Thoracic aorta (tissue), 2 donors: ENCODE data around the gene LMLN. TPM values are rescaled to one million over a fixed set of nuclear protein-coding genes. Genes with fewer than 3 reads are reported as not detected.

ENCODE experiments used
- ATAC-seq: fragments of 150-250 bp; one replicate; pipeline ENCODE4 v1.8.0; 2017; ENCODE audit warnings: low read depth; ENCODE audit not compliant: insufficient number of reproducible peaks, low FRiP score
- DNase-seq: peaks from one replicate; pipeline ENCODE4 v3.0.0-alpha.2; 2020; ENCODE audit warnings: low spot score
- H3K27ac ChIP-seq, 2 donors: fragments of 200-600 bp; sonication (generic); 1 replicate in 1 of 2; 2 replicates in 1 of 2; pipeline ENCODE4 v1.5.1; 2016; ENCODE audit warnings: mild to moderate bottlenecking in 2 of 2, moderate library complexity in 2 of 2
- H3K27me3 ChIP-seq: fragments of 200-600 bp; sonication (generic); replicated peaks from 2 replicates; pipeline ENCODE4 v1.6.0; 2016; ENCODE audit warnings: mild to moderate bottlenecking; ENCODE audit not compliant: insufficient read depth
- H3K36me3 ChIP-seq: fragments of 200-600 bp; sonication (generic); one replicate; pipeline ENCODE4 v1.5.1; 2016
- H3K4me1 ChIP-seq, 2 donors: fragments of 200-600 bp; sonication (generic); 1 replicate in 1 of 2; 2 replicates in 1 of 2; pipeline versions ENCODE4 v1.5.1 to v1.6.0; 2016; ENCODE audit warnings: low read depth in 2 of 2, mild to moderate bottlenecking in 1 of 2; ENCODE audit not compliant: control insufficient read depth in 1 of 2
- H3K4me3 ChIP-seq: fragments of 200-600 bp; sonication (generic); 2 replicates; pipeline ENCODE4 v1.5.1; 2016; ENCODE audit warnings: mild to moderate bottlenecking
- H3K9me3 ChIP-seq: fragments of 200-600 bp; sonication (generic); 2 replicates; pipeline ENCODE4 v1.5.1; 2016
- total RNA-seq, 2 donors: library from RNA; depleted of rRNA; stranded (reverse); fragments of >200 nt; gene quantifications; one replicate each; pipeline versions ENCODE4 v1.1.0 to v1.2.3, GENCODE V29; 2016
- TF ChIP-seq, protein P1 (sequence below): fragments of 200-600 bp; sonication (generic); IDR thresholded peaks from one replicate; pipeline ENCODE4 v1.5.1; 2019; ENCODE audit warnings: antibody characterized with exemption

The LMLN gene
- total RNA-seq, 2 donors from 2014 or later, result 1.2 to 4.1 TPM

DNA sequence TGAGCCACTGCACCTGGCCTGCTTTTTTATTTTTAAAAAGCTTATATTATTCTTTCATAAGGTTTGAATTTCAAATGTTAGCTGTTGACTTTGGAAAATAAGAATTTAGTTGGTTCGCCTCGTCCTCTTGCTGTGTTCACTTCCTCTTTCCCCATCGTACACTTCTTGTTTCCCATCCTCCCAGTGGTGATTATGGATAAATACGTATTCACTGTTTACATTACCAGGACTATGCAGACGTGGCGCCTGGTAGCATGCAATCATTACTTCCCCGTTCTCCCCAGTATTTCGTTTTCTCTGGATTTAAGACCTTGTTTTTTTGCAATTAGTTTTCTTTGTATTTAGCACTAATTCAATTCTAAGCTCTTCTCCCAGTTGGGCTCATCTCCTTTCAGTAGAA, 70.1 kb downstream of the LMLN start:
- DNase-seq (no peak), ATAC-seq (no peak)
- Histone ChIP-seq H3K4me1 (no peaks in the 10 kb centered on the region), H3K4me3 (no peak overlapping the region), H3K9me3 (no peaks in the 10 kb centered on the region), H3K27me3 (no peaks in the 10 kb centered on the region), H3K27ac (no peak overlapping the region), H3K36me3 (no peaks in the 10 kb centered on the region)
- TF ChIP-seq, protein P1, sequence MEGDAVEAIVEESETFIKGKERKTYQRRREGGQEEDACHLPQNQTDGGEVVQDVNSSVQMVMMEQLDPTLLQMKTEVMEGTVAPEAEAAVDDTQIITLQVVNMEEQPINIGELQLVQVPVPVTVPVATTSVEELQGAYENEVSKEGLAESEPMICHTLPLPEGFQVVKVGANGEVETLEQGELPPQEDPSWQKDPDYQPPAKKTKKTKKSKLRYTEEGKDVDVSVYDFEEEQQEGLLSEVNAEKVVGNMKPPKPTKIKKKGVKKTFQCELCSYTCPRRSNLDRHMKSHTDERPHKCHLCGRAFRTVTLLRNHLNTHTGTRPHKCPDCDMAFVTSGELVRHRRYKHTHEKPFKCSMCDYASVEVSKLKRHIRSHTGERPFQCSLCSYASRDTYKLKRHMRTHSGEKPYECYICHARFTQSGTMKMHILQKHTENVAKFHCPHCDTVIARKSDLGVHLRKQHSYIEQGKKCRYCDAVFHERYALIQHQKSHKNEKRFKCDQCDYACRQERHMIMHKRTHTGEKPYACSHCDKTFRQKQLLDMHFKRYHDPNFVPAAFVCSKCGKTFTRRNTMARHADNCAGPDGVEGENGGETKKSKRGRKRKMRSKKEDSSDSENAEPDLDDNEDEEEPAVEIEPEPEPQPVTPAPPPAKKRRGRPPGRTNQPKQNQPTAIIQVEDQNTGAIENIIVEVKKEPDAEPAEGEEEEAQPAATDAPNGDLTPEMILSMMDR, result no peak

DNA sequence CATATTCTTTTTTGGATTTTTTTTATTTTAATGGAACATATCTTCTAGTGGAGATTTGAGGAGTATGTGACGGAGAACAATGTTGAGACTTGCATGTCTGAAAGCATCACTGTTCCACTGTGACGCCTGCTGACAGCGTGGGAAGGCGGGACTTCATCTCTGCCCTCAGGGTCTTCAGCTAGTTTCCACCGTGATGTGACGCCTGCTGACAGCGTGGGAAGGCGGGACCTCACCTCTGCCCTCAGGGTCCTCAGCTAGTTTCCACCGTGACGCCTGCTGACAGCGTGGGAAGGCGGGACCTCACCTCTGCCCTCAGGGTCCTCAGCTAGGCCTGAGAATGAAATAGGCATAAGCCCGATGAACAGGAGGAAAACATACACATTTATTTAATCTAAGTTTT, 70.7 kb downstream of the LMLN start:
- no peak overlapping the region for H3K4me3 ChIP-seq
- no peak for DNase-seq
- no peaks in the 10 kb centered on the region for H3K36me3 ChIP-seq
- H3K9me3 ChIP-seq, result no peaks in the 10 kb centered on the region
- no peaks in the 10 kb centered on the region for H3K27me3 ChIP-seq
- no peaks in the 10 kb centered on the region for H3K4me1 ChIP-seq
- no peak overlapping the region for H3K27ac ChIP-seq
- no peak for ATAC-seq
- TF ChIP-seq, protein P1, result no peak

DNA sequence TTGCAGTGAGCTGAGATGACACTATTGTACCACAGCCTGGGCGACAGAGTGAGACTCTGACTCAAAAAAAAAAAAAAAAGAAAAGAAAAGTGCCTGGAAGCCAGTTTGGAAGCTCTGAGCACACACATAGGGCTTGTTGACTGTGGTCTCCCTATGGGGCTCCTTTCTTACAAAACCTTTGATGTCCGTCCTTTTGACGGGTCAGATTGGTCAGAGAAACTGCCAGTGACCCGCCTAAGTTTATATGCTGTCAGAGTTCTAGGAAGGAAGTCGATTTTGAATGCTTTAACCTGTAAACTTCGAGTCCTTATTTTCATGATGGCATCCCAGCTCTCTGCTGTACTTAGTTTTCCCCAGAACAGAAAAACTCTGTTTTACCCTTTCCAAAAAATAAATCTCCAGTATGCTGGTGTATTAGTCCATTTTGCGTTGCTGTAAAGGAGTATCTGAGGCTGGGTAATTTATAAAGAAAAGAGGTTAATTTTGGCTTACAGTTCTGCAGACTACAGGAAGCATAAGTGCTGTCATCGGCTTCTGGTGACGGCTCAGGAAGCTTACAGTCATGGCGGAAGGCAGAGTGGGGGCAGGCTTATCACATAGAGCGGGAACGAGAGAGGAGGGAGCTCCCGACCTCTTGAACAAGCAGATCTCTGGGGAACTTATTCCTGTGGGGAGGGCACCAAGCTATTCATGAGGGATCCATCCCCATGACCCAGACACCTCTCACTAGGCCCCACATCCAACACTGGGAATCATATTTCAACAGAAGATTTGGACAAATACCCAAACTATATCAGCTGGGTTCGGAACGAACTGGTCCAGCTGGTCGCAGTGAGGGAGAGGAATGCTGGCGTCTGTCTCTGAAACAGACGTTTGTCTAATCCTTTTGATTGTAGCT, 72.3 kb downstream of the LMLN start:
- Histone ChIP-seq H3K4me1 (no peaks in the 10 kb centered on the region), H3K9me3 (no peaks in the 10 kb centered on the region), H3K27me3 (no peaks in the 10 kb centered on the region), H3K27ac (no peak overlapping the region), H3K36me3 (no peaks in the 10 kb centered on the region), H3K4me3 (no peak overlapping the region)
- TF ChIP-seq, protein P1, result no peak
- no peak for DNase-seq
- no peak for ATAC-seq

DNA sequence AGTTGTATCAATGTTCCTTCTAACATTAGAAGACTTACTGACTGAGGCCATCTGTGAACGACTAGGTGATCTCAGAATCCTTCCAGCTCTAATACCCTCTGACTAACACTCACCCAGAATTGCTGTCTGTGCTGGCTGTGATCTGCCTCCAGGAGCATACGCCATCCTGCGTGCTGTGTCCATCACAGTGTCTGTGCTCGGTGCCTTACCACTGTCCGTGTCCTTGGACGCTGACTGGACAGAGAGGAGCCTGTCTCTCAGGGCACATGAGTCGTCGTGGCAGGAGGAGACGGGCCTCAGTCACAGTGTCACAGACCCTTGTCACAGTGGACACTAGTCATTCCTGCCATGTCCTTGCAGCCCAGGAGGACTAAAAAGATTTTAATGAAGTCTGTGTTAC, 83.1 kb downstream of the LMLN start:
- DNase-seq, result no peak
- Histone ChIP-seq H3K9me3 (no peaks in the 10 kb centered on the region), H3K4me3 (no peak overlapping the region), H3K27me3 (no peaks in the 10 kb centered on the region), H3K4me1 (no peaks in the 10 kb centered on the region), H3K36me3 (no peaks in the 10 kb centered on the region), H3K27ac (no peak overlapping the region)
- no peak for ATAC-seq
- TF ChIP-seq, protein P1, result no peak

DNA sequence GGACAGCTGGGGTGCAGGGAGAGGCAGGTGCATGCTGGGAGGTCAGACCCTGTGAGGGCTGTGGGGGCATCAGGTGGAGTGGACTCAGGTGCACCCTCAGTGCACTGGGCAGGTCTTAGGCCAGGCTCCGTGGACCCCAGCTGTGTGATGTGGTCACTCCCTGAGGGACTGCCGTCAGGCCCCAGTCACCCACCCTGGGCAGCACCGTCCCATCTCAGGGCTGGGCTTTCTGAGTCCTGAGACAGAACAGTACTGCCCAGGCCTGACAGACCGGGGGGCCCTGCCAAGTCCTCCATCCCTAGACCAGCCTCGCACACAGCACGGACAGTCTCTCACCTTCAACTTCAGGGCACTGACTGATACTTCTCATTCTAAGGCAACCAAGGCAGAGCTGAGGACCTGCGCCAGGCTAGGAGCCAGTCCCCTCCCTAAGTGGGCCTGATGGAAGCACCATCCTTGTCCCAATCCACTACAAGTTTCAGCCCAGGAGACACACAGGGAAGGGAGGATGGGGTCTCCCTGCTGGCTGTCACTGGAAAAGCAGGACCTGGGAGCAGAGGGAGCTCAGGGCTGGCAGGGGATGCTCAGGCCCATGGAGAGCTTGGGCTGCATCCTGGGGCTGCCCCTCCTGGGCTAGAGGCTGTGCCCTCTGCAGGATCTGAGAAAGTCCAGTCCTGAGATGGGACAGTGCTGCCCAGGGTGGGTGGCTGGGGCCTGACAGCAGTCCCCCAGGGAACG, 86.3 kb downstream of the LMLN start:
- ATAC-seq, result no peak

More for the DNA sequence above, 86.3 kb downstream of the LMLN start:
- TF ChIP-seq, protein P1, result no peak
- no peak for DNase-seq
- Histone ChIP-seq H3K27me3 (no peaks in the 10 kb centered on the region), H3K9me3 (no peaks in the 10 kb centered on the region), H3K27ac (no peak overlapping the region), H3K36me3 (no peaks in the 10 kb centered on the region), H3K4me3 (no peak overlapping the region), H3K4me1 (no peaks in the 10 kb centered on the region)
